Measurements from ENCODE around the gene NTNG2. TPM values are rescaled to one million over a fixed set of nuclear protein-coding genes. Genes with fewer than 3 reads are reported as not detected.

NTNG2 gene
- polyA plus RNA-seq, 1 donor: 0.40 TPM

DNA sequence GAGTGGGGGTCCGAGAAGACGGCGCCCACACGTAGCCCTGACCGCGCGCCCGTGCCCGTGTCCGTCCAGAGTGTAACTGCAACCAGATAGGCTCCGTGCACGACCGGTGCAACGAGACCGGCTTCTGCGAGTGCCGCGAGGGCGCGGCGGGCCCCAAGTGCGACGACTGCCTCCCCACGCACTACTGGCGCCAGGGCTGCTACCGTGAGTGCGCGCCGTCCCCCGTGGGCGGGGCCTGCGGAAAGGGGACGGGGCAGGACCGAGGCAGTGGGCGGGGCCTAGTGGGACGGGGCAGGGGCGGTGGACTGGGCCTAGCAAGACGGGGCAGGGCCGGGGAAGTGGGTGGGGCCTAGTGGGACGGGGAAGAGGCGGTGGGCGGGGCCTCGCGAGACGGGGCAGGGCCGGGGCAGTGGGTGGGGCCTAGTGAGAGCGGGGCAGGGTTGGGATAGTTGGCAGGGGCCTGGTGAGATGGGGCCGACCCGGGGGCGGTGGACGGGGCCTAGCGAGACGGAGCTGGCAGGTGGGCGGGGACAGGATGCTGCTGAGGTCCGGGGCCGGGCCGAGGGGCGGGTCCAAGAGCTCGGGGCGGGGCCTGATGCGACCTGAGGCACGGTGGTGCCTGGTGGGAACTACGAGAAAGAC, 79.1 kb downstream of the NTNG2 start:
- no peak overlapping the region for H3K27ac ChIP-seq (ENCODE audit: low read length)

DNA sequence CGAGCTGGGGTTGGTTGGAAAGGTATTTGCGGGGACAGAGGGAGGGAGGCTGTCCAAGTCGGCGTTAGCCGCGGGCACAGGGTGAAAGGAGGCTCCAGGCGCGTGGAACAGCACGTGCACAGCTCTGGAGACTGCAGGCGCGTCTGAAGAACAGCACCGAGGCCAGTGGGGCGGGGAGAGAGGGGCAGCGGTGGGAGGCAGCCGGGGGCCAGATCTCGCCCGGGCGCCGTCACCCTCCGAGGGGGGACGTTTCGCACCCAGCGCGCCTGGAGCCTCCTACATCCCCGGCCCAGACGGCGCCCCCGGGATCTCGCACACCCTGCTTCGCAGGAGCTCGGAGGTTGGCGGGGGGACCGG, 79.6 kb downstream of the NTNG2 start:
- no CpG with 5 or more reads among the region's 33 CpGs for WGBS (ENCODE audit: insufficient coverage, low lambda C conversion rate)
- no peaks in the 10 kb centered on the region for H3K36me3 ChIP-seq (ENCODE audit: control insufficient read depth, insufficient read depth, low read length)

More for the DNA sequence above, 79.1 kb downstream of the NTNG2 start:
- no CpG with 5 or more reads among the region's 63 CpGs for WGBS (ENCODE audit: insufficient coverage, low lambda C conversion rate)
- H3K27me3 ChIP-seq (ENCODE audit: control insufficient read depth, insufficient read depth, low read length): peaks cover 63% of the 10 kb centered on the region
- no peaks in the 10 kb centered on the region for H3K9me3 ChIP-seq (ENCODE audit: control insufficient read depth, low read depth, low read length)
- peak; percentile 91 to 92 for DNase-seq
- peak overlapping the region; percentile 39 for H3K4me3 ChIP-seq (ENCODE audit: low read length)
- no peaks in the 10 kb centered on the region for H3K36me3 ChIP-seq (ENCODE audit: control insufficient read depth, insufficient read depth, low read length)
- peaks cover 10% of the 10 kb centered on the region for H3K4me1 ChIP-seq (ENCODE audit: control insufficient read depth, insufficient read depth, low read length)

DNA sequence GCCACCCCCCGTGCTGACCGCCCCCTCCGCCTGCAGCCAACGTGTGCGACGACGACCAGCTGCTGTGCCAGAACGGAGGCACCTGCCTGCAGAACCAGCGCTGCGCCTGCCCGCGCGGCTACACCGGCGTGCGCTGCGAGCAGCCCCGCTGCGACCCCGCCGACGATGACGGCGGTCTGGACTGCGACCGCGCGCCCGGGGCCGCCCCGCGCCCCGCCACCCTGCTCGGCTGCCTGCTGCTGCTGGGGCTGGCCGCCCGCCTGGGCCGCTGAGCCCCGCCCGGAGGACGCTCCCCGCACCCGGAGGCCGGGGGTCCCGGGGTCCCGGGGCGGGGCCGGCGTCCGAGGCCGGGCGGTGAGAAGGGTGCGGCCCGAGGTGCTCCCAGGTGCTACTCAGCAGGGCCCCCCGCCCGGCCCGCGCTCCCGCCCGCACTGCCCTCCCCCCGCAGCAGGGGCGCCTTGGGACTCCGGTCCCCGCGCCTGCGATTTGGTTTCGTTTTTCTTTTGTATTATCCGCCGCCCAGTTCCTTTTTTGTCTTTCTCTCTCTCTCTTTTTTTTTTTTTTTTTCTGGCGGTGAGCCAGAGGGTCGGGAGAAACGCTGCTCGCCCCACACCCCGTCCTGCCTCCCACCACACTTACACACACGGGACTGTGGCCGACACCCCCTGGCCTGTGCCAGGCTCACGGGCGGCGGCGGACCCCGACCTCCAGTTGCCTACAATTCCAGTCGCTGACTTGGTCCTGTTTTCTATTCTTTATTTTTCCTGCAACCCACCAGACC, 80.2 kb downstream of the NTNG2 start:
- DNase-seq: peak; percentile 24 to 66
- no peaks in the 10 kb centered on the region for H3K9me3 ChIP-seq (ENCODE audit: control insufficient read depth, low read depth, low read length)
- peak overlapping the region; percentile 65 for H3K4me3 ChIP-seq (ENCODE audit: low read length)
- WGBS (ENCODE audit: insufficient coverage, low lambda C conversion rate): 2% methylated on average over 9 of the region's 81 CpGs
- H3K27ac ChIP-seq (ENCODE audit: low read length): no peak overlapping the region
- H3K27me3 ChIP-seq (ENCODE audit: control insufficient read depth, insufficient read depth, low read length): peaks cover 69% of the 10 kb centered on the region
- H3K4me1 ChIP-seq (ENCODE audit: control insufficient read depth, insufficient read depth, low read length): peaks cover 10% of the 10 kb centered on the region
- H3K36me3 ChIP-seq (ENCODE audit: control insufficient read depth, insufficient read depth, low read length): no peaks in the 10 kb centered on the region

More for the DNA sequence above, 79.6 kb downstream of the NTNG2 start:
- peaks cover 66% of the 10 kb centered on the region for H3K27me3 ChIP-seq (ENCODE audit: control insufficient read depth, insufficient read depth, low read length)
- no peaks in the 10 kb centered on the region for H3K9me3 ChIP-seq (ENCODE audit: control insufficient read depth, low read depth, low read length)
- H3K27ac ChIP-seq (ENCODE audit: low read length): no peak overlapping the region
- peaks cover 10% of the 10 kb centered on the region for H3K4me1 ChIP-seq (ENCODE audit: control insufficient read depth, insufficient read depth, low read length)
- peak overlapping the region; percentile 39 for H3K4me3 ChIP-seq (ENCODE audit: low read length)
- no peak for DNase-seq

DNA sequence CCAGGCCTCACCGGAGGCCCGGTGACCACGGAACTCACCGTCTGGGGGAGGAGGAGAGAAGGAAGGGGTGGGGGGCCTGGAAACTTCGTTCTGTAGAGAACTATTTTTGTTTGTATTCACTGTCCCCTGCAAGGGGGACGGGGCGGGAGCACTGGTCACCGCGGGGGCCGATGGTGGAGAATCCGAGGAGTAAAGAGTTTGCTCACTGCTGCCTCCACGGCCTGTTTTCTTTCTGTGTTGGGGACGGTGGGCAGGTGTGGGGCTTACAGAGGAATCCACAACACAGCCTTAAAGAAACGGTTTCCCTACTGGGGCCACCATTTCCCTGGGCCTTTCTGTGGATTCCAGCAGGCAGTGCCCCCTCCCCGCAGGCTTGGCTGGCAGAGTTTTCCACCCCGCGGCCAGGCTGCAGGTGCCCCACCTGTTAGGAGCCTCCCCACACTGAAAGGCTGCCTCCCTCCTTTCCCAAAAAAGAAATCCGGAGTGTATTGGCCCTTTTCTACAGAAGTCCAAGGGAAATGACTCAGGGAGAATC, 80.8 kb downstream of the NTNG2 start:
- no CpG with 5 or more reads among the region's 18 CpGs for WGBS (ENCODE audit: insufficient coverage, low lambda C conversion rate)
- no peak overlapping the region for H3K27ac ChIP-seq (ENCODE audit: low read length)
- H3K4me1 ChIP-seq (ENCODE audit: control insufficient read depth, insufficient read depth, low read length): peaks cover 10% of the 10 kb centered on the region
- no peaks in the 10 kb centered on the region for H3K36me3 ChIP-seq (ENCODE audit: control insufficient read depth, insufficient read depth, low read length)
- peak in 1 of 2 donors; percentile 29 for DNase-seq
- H3K9me3 ChIP-seq (ENCODE audit: control insufficient read depth, low read depth, low read length): no peaks in the 10 kb centered on the region
- peak overlapping the region; percentile 65 for H3K4me3 ChIP-seq (ENCODE audit: low read length)
- H3K27me3 ChIP-seq (ENCODE audit: control insufficient read depth, insufficient read depth, low read length): peaks cover 65% of the 10 kb centered on the region

DNA sequence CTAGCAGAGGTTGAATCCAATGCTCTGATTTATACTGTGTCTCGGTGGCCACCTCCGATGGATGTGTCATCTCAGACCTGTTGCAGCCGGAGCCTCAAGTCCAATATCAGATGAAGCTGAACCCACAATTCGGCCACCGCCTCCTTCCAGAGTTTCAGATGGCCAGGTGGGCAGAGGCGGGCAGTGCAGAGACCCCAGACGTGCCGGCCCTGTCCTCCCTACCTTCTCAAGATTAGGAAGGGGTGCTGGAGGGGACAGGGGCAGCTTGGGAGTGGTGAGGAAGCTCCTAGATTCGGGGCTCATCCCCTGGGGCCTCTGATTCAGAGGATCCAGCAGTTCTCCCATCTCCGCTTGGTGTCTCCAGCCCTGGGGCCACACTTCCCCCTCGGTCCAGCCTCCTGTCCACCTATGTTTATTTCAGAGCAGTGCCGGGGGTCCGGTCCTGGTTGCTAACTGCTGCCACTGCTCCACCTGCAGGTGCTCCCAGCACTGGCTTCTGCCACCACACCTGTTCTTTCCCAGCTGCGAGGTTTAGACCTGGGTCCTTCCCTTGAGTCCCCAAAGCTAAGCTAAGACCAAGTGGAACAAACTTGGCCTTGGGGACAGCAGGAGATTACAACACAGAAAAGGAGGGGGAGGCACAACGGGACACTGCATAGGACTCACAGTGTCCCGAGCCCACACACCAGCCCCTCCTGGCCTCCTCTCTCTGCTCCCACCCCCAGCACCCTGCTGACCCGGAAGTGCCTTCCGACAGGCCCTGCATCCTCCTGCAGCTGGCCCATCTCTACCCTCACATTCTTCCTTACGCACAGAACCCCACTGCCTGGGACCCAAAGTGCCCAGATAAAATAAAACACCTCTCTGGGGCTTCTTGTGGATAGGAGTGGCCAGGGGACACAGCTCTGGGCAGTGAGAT, 81.6 kb downstream of the NTNG2 start:
- DNase-seq: no peak
- H3K9me3 ChIP-seq (ENCODE audit: control insufficient read depth, low read depth, low read length): no peaks in the 10 kb centered on the region
- no CpG with 5 or more reads among the region's 19 CpGs for WGBS (ENCODE audit: insufficient coverage, low lambda C conversion rate)
- no peaks in the 10 kb centered on the region for H3K36me3 ChIP-seq (ENCODE audit: control insufficient read depth, insufficient read depth, low read length)
- no peak overlapping the region for H3K4me3 ChIP-seq (ENCODE audit: low read length)
- peaks cover 65% of the 10 kb centered on the region for H3K27me3 ChIP-seq (ENCODE audit: control insufficient read depth, insufficient read depth, low read length)
- peaks cover 10% of the 10 kb centered on the region for H3K4me1 ChIP-seq (ENCODE audit: control insufficient read depth, insufficient read depth, low read length)
- no peak overlapping the region for H3K27ac ChIP-seq (ENCODE audit: low read length)

DNA sequence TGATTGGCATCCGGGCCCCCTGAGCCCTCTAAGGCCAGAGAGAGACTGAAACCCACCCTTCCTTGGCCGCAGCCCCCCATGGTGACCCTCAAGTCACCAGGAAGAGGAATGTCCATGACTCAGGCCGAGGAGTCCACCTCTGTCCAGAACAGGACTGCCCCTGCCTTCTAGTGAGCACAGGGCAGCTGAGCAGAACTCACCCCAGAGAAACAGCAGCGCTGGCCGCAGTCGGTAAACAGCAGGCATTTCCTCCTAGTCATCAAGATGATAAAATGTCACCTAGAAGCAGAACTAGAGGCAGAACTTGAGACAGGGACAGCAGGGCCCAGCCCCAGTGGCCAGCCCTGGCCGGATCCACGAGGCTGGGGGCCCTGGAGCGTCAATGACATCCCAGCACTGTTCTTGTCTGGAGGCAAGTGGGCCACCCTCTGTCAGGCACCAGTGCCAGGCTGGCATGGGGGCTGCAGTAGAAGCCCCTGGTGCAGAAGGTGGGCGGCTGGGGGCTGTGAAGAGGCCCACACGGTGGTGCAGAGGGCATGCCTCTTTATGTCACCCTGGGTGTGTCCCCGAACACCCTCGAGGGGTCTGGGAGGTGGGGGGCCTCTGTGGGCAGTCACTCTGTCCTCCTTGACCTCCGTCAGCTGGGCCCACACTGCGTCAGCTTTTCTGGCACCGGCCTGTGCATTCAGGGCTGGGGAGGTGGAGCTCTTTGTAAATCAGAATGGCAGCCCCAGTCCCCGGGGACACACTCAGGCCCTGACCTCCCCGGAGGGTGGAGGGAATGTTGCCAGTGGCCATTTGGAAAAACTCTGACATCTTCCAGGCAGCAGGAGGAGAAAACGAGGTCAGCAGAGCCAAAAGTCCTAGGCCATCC, 83.0 kb downstream of the NTNG2 start:
- Histone ChIP-seq H3K4me3 (ENCODE audit: low read length) (no peak overlapping the region), H3K36me3 (ENCODE audit: control insufficient read depth, insufficient read depth, low read length) (no peaks in the 10 kb centered on the region), H3K27me3 (ENCODE audit: control insufficient read depth, insufficient read depth, low read length) (peaks cover 61% of the 10 kb centered on the region), H3K27ac (ENCODE audit: low read length) (no peak overlapping the region), H3K9me3 (ENCODE audit: control insufficient read depth, low read depth, low read length) (no peaks in the 10 kb centered on the region), H3K4me1 (ENCODE audit: control insufficient read depth, insufficient read depth, low read length) (peaks cover 10% of the 10 kb centered on the region)
- WGBS (ENCODE audit: insufficient coverage, low lambda C conversion rate): no CpG with 5 or more reads among the region's 19 CpGs
- no peak for DNase-seq

DNA sequence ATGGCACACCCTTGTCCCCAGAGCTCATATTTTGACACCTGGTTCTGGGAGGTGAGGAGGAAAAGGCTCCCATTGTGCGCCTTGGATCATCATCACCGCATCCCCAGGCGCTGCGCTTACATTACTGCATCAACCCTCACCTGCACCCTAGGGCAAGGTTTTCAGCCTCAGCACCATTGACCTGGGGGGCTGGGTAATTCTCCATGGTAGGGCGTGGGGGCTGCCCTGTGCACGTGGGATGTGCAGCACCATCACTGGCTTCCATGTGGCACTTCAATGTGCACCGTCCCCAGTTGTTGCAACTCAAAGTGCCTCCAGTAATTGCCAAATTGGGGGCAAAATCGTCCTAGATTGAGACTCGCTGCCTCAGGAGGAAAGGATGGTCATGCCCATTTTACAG, 83.6 kb downstream of the NTNG2 start:
- Histone ChIP-seq H3K4me3 (ENCODE audit: low read length) (no peak overlapping the region), H3K36me3 (ENCODE audit: control insufficient read depth, insufficient read depth, low read length) (no peaks in the 10 kb centered on the region), H3K27ac (ENCODE audit: low read length) (no peak overlapping the region), H3K9me3 (ENCODE audit: control insufficient read depth, low read depth, low read length) (no peaks in the 10 kb centered on the region), H3K4me1 (ENCODE audit: control insufficient read depth, insufficient read depth, low read length) (peaks cover 10% of the 10 kb centered on the region), H3K27me3 (ENCODE audit: control insufficient read depth, insufficient read depth, low read length) (peaks cover 54% of the 10 kb centered on the region)
- DNase-seq: no peak
- WGBS (ENCODE audit: insufficient coverage, low lambda C conversion rate): no CpG with 5 or more reads among the region's 9 CpGs

DNA sequence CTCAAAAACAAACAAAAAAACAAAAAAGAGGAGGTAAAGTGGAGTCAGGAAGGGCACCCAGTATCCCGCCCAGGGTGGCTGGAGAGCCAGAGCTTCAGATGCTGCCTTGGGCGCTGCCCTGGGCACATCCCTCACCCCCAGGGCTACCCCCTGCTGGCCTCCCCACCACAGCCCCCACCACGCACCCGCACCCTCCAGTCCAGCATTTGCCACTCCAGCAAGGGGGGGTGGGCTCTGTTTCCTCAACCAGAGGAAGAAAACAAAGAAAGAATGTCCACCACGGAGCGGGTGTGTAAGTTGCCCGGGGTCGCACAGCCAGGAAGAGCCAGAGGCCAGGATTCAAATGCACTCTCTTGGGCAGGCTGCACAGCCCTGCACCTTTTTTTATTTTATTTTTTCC, 86.1 kb downstream of the NTNG2 start:
- Histone ChIP-seq H3K27ac (ENCODE audit: low read length) (no peak overlapping the region), H3K36me3 (ENCODE audit: control insufficient read depth, insufficient read depth, low read length) (no peaks in the 10 kb centered on the region), H3K4me1 (ENCODE audit: control insufficient read depth, insufficient read depth, low read length) (no peaks in the 10 kb centered on the region), H3K27me3 (ENCODE audit: control insufficient read depth, insufficient read depth, low read length) (peaks cover 42% of the 10 kb centered on the region), H3K4me3 (ENCODE audit: low read length) (no peak overlapping the region), H3K9me3 (ENCODE audit: control insufficient read depth, low read depth, low read length) (peaks cover 5% of the 10 kb centered on the region)
- no peak for DNase-seq
- 77% methylated on average over 2 of the region's 8 CpGs for WGBS (ENCODE audit: insufficient coverage, low lambda C conversion rate)

DNA sequence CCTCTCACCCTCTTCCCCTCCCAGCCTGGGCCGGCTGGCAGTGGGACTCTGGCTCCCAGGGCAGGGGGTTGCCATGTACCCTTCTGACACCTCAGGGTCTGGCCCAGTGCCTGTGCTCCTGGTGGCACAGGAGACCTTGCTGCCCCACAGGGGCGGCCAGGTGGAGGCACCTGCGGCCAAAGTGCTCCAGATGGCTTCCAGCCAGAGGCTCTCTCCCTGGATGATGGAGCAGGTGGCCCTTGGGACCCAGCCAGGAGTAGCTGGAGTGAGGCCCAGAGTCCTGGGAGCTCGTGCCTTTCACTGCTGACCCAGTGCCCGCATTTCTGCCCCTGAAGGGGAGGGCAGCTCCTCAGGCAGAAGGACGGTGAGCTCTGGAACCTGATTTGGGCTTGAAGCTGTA, 87.3 kb downstream of the NTNG2 start:
- no peaks in the 10 kb centered on the region for H3K36me3 ChIP-seq (ENCODE audit: control insufficient read depth, insufficient read depth, low read length)
- H3K4me1 ChIP-seq (ENCODE audit: control insufficient read depth, insufficient read depth, low read length): no peaks in the 10 kb centered on the region
- peaks cover 30% of the 10 kb centered on the region for H3K27me3 ChIP-seq (ENCODE audit: control insufficient read depth, insufficient read depth, low read length)
- no peak overlapping the region for H3K4me3 ChIP-seq (ENCODE audit: low read length)
- no peak for DNase-seq
- WGBS (ENCODE audit: insufficient coverage, low lambda C conversion rate): no CpG with 5 or more reads among the region's 6 CpGs
- H3K27ac ChIP-seq (ENCODE audit: low read length): no peak overlapping the region
- H3K9me3 ChIP-seq (ENCODE audit: control insufficient read depth, low read depth, low read length): peaks cover 5% of the 10 kb centered on the region
